NCI-H128 (cell line): ENCODE data around the gene GFPT2.

Experiments used
- DNase-seq: peaks from one replicate; lab custom pipeline; 2025; ENCODE audit not compliant: unreplicated experiment; lab: John Stamatoyannopoulos, UW

Gene GFPT2

DNA sequence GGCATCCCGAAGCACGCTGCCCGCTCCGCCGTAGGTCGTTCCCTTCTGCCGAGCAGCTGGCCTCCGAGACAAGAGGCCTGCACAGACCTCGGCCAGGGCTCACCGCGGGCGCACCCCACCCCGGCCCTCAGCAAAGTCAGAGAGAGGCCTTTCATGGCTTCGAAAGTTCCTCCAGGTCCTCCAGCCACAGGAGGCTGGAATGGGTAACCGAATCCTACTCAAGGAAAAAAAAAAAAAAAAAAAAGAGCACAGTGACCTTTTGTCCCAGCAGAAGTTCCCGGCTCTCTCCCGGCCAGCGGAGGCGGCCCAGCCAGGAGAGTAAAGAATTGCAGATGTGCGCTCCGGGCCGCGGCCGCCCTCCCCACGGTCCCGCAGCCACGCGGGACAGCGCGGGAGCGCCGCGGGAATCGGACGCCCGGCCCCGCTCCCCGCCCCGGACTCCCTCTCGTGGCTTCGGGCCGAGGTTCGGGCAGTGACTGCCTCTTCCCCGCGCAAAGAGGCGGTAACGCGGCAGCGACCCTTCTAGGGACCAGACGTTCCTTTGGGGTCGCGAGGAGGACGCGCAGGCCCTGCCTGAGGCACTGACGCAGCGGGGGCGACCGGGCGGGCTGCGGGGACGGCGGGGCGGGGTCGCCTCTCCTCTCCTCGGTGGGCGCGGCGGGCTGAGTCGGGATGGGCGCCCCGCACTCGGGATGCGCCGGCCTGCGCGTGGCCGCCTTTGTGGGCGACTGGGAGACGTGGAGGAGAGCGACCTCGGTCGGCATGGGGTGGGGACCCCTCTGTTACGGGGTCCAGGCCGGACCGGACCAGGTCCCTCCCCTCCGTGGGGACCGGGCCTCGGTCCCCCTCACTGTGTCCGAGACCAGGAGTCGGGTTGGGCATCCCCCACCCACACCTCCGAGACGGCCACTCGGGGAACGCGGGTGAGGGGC, 754 bp downstream of the GFPT2 start:
- DNase-seq, result no peak

DNA sequence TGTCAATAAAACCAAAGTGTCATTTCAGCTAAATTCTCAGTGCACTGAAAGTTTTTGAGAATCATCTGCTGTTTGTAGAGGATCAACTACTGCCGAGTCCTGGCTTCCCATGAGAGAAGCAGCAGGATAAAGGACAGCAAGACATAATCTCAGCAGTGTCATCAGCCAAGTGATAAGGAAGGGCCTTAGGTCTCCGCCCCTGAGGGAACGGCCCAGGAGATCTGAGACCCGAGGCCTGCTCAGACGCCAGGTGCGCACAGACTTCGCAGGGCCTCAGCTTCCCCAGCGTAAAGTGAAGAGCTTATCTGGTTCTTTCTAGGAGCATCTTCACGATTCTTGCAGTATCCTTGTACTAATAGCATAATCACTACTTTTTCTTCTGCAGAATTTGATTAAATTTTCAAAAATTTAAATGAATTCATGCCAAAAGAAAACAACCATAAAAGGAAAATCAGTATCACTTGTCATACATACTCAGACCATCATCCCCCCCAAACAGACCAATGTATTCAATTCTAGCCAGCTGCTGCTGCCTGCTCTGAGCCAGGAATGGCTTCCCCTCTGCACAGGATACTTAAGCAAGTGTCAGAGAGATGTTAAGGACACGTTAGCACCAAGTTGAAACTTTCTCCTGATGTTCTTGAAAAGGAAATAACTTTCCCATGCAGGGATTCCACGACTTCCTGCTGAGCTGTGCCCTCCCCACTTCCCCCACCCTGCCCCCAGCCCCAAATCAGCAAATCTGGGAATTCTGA, 2.2 kb downstream of the GFPT2 start:
- no peak for DNase-seq

DNA sequence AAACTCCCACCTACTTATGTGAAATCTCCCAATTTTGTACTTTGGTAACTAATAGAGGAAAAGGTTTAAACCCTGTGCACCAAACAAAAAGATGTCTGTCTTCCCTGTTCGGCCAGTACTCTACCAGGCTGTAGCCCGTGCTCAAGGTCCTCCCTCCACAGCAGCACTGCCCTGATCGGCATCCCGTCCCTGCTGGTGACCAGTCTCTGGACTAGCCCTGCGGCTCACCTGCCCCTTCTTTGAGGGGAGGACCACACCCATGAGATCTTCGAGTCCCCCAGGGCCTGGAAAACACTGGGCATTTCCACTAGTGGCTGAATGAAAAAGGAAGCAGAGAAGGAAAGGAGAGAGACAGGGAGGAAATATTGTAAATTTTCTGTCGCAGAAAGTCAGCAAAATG, 2.8 kb downstream of the GFPT2 start:
- no peak for DNase-seq

DNA sequence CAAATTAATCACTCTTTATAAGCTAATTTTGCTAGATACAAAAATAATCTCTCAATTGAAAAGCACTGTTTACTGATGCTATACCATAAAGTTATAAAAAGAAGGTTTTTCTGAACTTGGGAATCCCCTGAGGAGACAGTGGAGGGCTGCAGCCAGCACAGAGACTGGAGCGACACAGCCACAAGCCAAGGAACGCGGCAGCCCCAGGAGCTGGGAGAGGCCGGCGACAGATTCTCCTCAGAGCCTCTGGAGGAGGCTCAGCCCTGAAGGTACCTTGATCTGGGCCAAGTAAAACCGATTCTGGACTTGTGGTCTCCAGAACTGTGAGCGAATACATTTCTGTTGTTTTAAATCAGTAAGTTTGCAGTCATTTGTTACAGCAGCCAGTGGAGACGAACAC, 3.7 kb downstream of the GFPT2 start:
- DNase-seq, result no peak

DNA sequence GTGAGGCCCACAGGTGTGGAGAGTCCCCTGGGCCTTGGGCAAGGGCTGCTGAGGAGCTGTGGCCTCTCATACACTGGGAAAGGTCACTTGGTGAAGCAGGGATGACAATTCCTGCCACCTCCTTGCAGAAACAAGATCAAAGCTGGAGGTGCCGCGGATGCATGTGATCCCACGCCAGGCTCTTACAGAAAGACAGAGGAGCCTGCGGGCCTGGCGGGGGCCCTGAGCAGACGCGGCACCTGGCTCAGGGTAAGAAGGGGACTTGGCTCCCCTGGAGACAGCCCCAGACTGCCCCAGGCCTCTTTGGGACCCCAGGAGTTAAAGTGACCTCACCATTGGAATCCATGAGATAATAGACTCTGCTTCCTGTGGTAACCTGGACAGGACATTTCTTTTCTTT, 4.8 kb downstream of the GFPT2 start:
- DNase-seq, result no peak

DNA sequence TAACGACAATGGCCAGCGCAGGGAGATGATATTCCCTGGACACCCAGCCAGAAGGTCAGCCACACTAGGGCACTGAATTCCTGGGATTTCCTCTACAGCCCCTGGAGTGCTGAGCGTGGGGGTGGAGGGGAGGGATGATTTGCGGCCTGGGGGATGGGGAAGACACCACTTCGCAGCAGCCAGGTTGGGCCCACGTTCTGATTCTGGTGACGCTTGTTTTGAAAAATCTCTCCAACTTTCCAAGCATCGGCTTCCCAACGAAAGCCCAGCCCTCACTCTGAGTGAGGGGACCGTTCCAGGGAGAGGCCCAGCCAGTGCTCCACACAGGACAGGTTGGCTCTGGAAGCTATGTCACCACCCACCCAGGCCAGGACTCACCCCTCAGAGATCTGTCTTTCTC, 5.4 kb downstream of the GFPT2 start:
- DNase-seq, result no peak

DNA sequence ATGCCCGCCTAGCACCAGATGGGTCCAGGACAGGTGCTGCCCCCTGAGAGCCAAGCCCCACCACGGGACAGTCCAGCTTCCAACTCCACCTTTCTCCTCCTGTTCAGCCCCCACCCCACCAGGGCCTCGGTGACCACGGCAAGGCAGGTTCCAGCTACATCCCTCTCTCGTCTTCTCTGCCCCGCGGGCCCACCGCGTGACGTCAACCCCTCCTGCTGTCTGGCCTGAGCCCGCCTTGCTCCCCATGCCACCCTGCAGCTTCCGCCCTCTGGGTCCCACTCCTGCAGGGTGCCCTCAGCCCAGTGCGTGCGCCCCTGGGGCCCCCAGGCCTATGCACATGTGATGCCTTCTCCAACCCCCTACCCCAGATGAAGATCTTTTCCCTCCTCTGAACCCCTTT, 6.8 kb downstream of the GFPT2 start:
- DNase-seq, result no peak

DNA sequence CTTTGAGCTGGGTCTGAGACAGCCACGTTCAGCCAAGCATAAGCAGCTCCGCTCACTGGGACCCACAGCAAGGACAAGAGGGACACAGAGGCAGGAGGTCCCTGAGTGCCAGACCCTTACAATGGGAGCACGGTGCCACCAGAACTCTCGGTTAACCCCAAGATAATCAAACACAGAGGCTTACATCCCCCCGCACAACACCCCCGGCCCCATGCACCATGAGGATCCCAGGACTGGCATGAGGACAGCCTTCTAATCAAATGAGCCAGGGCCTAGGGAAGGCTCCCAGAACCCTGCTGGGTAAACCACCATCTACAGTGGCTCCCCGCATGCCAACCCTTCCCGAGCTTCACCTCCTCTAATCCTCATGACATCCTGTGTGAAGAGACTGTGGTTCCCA, 7.4 kb downstream of the GFPT2 start:
- DNase-seq, result no peak

DNA sequence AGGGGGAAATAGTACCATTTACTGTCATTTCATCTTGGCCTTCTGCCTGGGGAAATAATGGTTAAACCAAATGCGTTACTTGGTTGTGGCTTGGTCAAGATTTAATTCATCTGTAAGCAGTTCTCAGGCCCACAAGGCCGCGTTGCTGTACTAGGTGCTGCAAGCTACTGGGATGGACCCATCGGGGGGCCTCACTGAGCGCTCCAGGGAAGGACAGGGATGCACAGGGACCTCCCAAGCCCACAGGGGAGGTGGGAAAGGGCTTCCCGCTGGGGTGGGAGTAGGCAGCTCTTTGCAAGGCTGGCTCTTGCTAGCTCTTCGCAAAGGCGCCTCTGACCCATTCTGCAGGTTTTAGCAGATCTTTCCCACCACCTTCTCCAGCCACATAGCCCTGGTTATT, 8.0 kb downstream of the GFPT2 start:
- no peak for DNase-seq

DNA sequence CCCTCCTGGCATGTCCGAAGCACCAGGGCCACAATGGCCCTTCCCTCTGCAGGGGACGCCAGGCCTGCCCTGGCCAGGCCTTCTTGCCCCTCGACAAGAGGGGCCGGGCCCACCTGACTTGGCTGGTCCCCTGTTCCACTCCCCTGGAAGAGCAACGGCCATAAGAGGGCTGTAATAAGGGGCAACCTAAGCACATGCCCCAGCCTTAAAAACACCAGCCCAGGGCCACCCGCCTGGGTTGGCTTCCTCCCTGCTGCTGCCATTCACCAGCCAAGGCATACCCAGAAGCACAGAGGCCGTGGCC, 8.5 kb downstream of the GFPT2 start:
- no peak for DNase-seq

DNA sequence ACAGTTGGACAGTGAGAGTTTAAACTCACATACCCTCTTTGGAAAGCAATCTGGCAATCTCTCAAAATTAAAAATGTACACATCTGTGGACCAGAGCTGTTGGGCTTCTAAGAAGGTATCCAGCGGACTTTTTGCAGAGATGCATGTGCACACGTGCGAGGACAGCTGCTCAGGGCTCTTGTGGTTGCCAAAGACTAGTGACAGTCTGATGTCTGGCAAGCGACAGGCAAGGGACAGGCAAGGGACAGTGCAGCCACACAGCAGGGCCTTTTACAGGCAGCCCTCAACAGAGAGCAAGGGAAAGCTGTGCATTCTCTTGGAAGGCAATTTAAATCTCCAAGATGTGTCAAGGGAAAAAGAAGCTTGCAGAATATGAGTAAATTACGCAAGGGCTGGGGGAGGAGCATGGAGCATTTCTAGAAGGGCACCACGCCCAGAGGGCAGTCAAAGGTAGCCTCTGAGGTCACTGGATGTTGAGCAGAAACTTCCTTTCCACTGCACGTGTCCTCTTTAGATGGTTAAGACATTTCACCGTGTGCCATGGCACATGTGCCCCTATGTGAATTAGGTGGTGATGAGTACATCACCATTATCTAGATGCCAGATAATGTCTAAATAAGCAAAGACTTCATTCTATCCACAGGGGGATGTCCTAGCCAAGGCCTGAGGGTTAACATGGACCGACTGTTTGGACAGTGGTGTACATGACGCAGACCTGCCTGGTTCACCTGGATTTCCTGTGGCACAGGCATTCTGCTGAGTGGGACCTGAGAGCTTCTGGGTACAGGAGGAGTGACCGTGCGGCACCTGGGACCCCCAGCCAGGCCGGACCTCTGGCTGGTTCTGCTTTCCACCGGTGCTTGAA, 9.1 kb downstream of the GFPT2 start:
- no peak for DNase-seq

DNA sequence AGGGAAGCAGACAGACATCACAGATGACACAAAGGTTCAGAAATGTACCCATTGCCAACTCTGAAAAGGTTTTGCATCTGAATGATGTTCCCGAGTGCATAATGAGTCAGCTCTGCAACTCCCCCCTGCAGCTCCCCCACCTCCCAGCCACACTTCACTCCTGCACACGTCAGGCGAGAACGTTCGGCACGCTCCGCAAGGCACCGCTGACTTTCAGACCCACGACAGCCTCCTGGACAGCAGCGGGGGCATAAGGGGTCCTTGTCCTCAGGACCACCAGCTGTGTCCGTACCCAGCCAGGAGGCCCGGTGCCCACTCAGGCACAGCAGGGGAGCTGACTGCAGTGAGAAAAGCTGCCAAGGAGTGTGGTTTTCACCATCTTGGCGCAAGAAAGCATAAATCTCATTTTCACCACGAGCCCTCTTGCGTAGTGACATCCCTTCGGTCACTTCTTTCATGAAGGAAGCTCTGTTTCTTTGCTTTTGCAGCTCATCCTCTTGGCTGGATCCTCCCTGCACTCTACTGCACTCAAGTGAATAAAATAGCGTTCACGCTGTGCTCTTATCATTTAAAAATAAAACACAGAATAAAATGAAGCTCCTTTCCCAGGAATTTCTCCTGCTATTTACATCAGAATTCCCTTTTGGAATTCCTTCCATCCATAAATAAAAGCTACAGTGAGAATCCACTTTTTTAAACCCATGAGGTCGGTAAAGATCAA, 9.9 kb downstream of the GFPT2 start:
- DNase-seq, result no peak

DNA sequence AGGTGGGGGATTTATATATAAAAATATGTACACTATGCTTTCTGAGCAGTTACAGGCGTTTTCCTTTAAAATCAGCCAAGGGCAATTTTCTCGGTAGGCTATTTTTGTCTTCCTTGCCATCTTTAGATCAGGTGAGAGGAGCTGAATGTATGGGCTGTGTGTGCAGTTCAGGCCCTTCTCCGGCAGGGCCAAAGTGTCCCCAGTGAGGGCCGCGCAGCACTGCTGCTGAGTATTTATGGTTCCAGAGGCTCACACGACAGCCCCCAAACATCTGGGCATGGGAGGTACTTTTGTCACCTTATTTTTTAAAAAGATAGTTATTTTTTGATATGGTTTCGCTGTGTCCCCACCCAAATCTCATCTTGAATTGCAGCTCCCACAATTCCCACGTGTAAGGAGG, 11.5 kb downstream of the GFPT2 start:
- no peak for DNase-seq

DNA sequence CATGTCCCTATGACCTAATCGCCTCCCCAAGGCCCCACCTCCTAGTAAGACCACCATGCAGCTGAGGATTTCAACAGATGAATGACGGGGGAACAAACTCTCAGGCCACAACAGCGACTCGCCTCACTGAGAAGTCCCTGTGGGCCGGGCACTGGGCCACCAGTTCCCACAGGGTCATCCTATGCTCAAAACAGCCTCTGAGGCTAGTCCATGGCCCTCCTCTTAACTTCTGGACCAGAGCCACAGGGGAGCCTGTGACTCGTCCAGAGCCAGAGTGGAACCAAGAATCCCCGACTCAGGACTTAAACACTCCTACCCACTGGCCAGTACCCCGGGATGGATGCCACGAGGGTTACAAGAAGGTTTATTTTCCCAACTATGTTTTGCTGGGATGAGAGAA, 12.3 kb downstream of the GFPT2 start:
- no peak for DNase-seq

DNA sequence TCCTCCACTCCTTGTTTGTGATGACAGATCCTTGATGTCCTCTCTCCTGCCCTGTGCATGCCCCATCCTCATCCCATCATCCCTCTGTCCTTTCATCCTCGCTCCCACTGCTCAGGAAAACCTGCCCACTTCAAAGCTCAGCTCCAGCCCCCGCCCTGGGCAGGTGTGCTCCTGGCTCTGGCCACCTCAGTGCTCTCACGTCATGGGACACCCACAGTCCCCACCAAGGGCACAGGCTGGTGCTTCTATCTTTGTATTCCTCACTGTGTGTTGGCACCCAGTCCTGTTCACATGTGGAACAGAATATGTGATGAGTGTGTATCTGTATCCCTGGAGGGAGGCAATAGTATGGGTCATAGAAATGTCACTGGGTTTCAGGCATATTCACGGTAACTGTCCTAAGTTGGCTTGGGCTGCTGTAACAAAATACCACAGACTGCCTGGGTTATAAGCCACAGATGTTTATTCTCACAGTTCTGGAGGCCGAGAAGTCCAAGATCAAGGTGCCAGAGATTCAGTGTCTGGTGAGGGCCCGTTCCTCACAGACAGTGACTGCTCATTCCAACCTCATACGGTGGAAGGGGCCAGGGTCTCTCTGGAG, 13.5 kb downstream of the GFPT2 start:
- no peak for DNase-seq

DNA sequence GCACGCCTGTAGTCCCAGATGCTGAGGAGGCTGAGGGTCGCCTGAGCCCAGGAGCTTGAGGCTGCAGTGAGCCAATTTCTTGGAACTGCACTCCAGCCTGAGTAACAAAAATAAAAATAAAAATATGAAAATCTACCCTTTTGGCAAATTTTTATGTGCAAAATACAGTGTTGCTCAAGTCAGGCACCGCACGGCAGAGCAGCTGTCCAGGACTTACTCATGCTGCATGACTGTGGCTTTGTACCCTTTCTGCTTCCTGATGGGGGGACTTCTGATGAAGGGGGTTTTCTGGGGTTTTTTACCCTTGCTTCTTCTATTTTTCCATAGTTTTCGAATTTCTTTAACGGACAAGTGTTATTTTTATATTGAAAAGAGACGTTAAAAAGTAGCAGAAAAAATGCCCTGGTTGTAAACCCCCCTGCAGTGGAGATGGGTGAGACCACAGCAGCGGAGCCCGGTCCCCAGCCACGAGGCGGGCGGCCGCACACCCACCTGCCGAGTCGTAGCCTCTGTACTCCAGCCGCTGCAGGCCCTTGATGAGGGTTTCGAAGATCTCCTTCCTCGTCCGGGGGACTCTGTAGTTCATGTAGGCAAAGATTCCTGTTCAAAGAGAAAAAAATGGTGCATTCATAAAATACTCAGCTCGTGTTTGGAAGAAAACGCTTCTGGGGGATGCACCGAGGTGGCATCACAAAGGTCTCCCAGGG, 15.0 kb downstream of the GFPT2 start:
- DNase-seq, result no peak

DNA sequence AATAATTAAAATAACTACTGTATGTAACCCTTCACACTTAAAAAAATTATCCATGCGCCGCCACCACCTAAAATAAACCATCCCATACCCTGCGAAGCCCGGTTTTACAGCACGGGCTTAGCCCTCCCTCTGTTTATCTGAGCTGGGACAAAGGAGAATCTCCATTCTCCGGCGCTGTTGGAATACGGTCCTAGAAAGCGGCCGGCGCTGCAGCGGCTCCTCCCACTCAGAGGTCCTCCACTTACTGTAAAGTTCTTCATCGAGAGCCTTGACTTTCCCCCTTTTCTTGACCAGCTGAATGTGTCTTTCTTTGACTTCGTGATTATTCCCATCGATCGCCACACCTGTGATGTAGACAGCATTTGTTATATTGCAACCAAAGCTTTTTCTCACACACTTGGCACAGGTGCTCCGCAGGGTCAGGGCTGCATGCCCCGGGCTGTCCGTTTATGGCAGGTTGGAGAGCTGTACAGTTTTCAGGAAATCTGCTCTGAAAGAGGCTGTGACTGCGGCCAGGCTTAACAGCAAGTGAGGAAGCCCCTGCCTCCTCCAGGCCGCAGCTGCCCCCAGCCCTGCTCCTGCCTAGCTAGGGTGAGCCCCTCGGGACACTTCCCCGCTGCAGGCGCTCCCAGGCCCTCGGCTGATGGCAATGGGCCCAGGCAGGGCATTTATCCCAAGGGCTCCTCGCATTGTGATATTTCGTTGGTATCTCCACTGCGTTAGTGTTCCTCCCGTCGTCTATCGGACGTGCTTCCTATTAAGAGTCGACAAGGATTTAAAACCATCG, 16.7 kb downstream of the GFPT2 start:
- DNase-seq, result no peak

DNA sequence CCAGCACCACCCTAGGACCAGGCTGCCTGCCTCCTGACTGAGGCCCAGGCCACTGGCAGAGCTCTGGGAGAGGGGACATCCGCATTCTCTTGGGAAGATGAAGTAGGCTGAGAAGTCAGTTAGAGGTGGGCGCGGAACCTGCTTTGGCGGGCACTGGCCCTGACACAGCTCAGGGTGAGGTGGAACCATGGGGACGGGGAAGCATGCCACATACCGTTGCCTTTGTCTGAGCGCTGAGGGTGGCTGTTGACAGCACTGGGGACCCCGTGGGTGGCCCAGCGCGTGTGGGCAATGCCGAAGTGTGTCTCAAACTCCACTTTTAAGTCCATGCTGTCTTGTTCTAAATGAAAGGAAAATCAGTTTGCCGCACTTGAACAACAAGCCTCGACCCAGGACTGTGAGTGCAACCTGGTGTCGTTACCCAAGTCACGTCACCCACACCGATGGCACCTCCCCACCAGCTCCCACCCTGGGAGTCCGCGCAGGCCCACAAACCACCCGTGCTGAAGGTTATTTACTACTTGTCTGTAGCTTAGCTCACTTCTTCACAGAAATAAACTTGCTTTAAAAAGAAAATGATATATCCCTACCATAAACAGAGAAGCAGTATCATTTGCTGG, 17.4 kb downstream of the GFPT2 start:
- DNase-seq, result no peak
